HepG2 (cell line): ENCODE data around the gene CDRT15. TPM values are rescaled to one million over a fixed set of nuclear protein-coding genes. Genes with fewer than 3 reads are reported as not detected.
"Not testable (repeated sequence)": the region's sequence is repeated elsewhere in the genome, so short reads cannot be mapped to it uniquely, and the experiment has no call there.

Experiments
- ATAC-seq: fragments of 200-7000 bp; cut with Tn5 transposase; 3 replicates; pipeline ENCODE4 v1.9.1; 2020; ENCODE audit warnings: mild to moderate bottlenecking, moderate library complexity
- BruUV-seq: library from RNA; stranded (reverse); fragments of 400-500 nt; replicated peaks from 2 replicates; lab custom pipeline; 2021; lab: Mats Ljungman, UMichigan
- CTCF ChIA-PET: fragments of 300-600 bp; formaldehyde crosslinking; extraction: SDS; loops from one replicate; lab custom pipeline; 2021; ENCODE audit warnings: low total read pairs, inconsistent platforms, low intra/inter-chr PET ratio; lab: Yijun Ruan, JAX
- POLR2A ChIA-PET: fragments of 350-600 bp; sonication (Branson Sonifier 250); formaldehyde crosslinking; loops from one replicate; lab custom pipeline; 2020; ENCODE audit warnings: antibody characterized with exemption, inconsistent platforms; lab: Yijun Ruan, JAX
- DNase-seq: peaks from one replicate; pipeline ENCODE4 v3.0.0-alpha.2; 2015; ENCODE audit warnings: low spot score
- FAIRE-seq: peaks from 3 replicates; lab custom pipeline; 2011; peaks lifted over from hg19 to GRCh38; lab: Jason Lieb, UNC
- H2AFZ ChIP-seq: one replicate; pipeline ENCODE4 v1.6.1; 2011; ENCODE audit warnings: low read length, inconsistent platforms
- H3K27ac ChIP-seq: fragments of 300-600 bp; 3 replicates; pipeline ENCODE4 v1.8.0; 2011; ENCODE audit warnings: mixed run types, mild to moderate bottlenecking, mixed read lengths, low read length, inconsistent platforms; ENCODE audit not compliant: insufficient read depth; ENCODE audit errors: extremely low read length
- H3K27me3 ChIP-seq, 2 experiments: fragments of 200-600 bp in 1 of 2; 2 replicates in 1 of 2; 3 replicates in 1 of 2; pipeline versions ENCODE4 v1.6.0 to v1.8.0; 2011; ENCODE audit warnings: low read length in 2 of 2, mild to moderate bottlenecking in 2 of 2, moderate library complexity in 2 of 2, inconsistent platforms in 1 of 2; ENCODE audit not compliant: insufficient read depth in 2 of 2, control insufficient read depth in 1 of 2
- H3K36me3 ChIP-seq, 2 experiments: fragments of 200-600 bp in 1 of 2; replicated peaks in 1 of 2; 2 replicates in 1 of 2; 3 replicates in 1 of 2; pipeline versions ENCODE4 v1.5.1 to v1.8.0; 2011; ENCODE audit warnings: low read length in 2 of 2, inconsistent platforms in 1 of 2; ENCODE audit not compliant: insufficient read depth in 2 of 2, control insufficient read depth in 1 of 2
- H3K4me1 ChIP-seq: 2 replicates; pipeline ENCODE4 v1.5.1; 2012; ENCODE audit warnings: low read length, inconsistent platforms; ENCODE audit not compliant: insufficient read depth
- H3K4me2 ChIP-seq: 2 replicates; pipeline ENCODE4 v1.6.0; 2011; ENCODE audit warnings: low read depth, low read length, inconsistent platforms
- H3K4me3 ChIP-seq, 3 experiments: fragments of 200-600 bp in 1 of 3; sonication (generic), shearing (Covaris generic) in 1 of 3; replicated peaks in 1 of 3; 2 replicates each; pipeline ENCODE4 v1.5.1; 2011 to 2016; ENCODE audit warnings: low read length in 3 of 3, inconsistent platforms in 2 of 3, low read depth in 2 of 3, mild to moderate bottlenecking in 2 of 3, control low read depth in 1 of 3, mixed read lengths in 1 of 3; ENCODE audit not compliant: insufficient read depth in 1 of 3
- H3K79me2 ChIP-seq: one replicate; pipeline ENCODE4 v1.6.1; 2011; ENCODE audit warnings: low read length, inconsistent platforms; ENCODE audit not compliant: insufficient read depth
- H3K9ac ChIP-seq: 2 replicates; pipeline ENCODE4 v1.6.0; 2011; ENCODE audit warnings: mild to moderate bottlenecking, low read depth, low read length, inconsistent platforms; ENCODE audit not compliant: insufficient read depth
- H3K9me3 ChIP-seq: 2 replicates; pipeline ENCODE4 v1.5.1; 2012; ENCODE audit warnings: mild to moderate bottlenecking, low read length
- H4K20me1 ChIP-seq: 2 replicates; pipeline ENCODE4 v1.6.0; 2011; ENCODE audit warnings: inconsistent platforms, mild to moderate bottlenecking, low read length, moderate library complexity; ENCODE audit not compliant: insufficient read depth
- ATF4 ChIP-seq, 2 experiments: fragments of 450-650 bp in 1 of 2; sonication (generic) in 1 of 2; formaldehyde crosslinking; IDR thresholded peaks; 2 replicates each; pipeline versions ENCODE4 v1.5.0 to v1.8.0; 2020 to 2022; ENCODE audit warnings: mild to moderate bottlenecking in 1 of 2, missing genetic modification reagents in 1 of 2
- WGBS: methylation state at CpG from one replicate; pipeline ENCODE4 v1.1.6; 2017; ENCODE audit warnings: low lambda C conversion rate; 5-methylcytosine and 5-hydroxymethylcytosine counted together
- in situ Hi-C: cut with HindIII; loops from 2 replicates; pipeline ENCODE4 v1.10.0; 2017; ENCODE audit warnings: low pct_unique_long_range_greater_than_20kb; ENCODE audit not compliant: extremely low pct_ligation_motif_present
- intact Hi-C: fragments of 100-400 bp; cut with micrococcal nuclease; formaldehyde crosslinking; loops from one replicate; pipeline ENCODE4 v1.10.0; 2022; ENCODE audit not compliant: unreplicated experiment
- polyA plus RNA-seq, 8 experiments: library from polyadenylated mRNA; depleted of rRNA in 3 of 8; stranded (reverse) in 7 of 8; unstranded in 1 of 8; fragments of >200 nt; fragmentation: Illumina TruSeq in 4 of 8; extraction: Trizol in 4 of 8; gene quantifications; 2 replicates each; pipeline versions ENCODE4 v1.2.1 to v1.2.3, GENCODE V29; 2011 to 2016; ENCODE audit warnings: low read depth in 4 of 8, missing spikeins in 1 of 8, mixed read lengths in 1 of 8; ENCODE audit not compliant: insufficient read depth in 1 of 8
- total RNA-seq, 5 experiments: library from RNA; depleted of rRNA; stranded (reverse); fragments of >200 nt; fragmentation: Illumina TruSeq; extraction: Trizol; gene quantifications; 2 replicates each; pipeline ENCODE4 v1.2.3, GENCODE V29; 2016; ENCODE audit warnings: low read depth in 1 of 5

The CDRT15 gene
- total and polyA plus RNA-seq, 2 of the 13 experiments (the other 11 are each of a cell fraction or from before 2014, with no cell fraction given) = not detected

GRCh38 chr17:14235047-14235446 lies 1.6 kb downstream of the CDRT15 start:
- CTCF ChIA-PET, POLR2A ChIA-PET, H3K27ac ChIP-seq, H2AFZ ChIP-seq, H3K4me1 ChIP-seq, H3K4me2 ChIP-seq, H3K27me3 ChIP-seq, H3K36me3 ChIP-seq, H4K20me1 ChIP-seq, in situ Hi-C loops, H3K4me3 ChIP-seq, BruUV-seq, intact Hi-C loops, H3K9ac ChIP-seq, DNase-seq, FAIRE-seq, ATAC-seq, H3K79me2 ChIP-seq, H3K9me3 ChIP-seq: not testable (repeated sequence)
- 64% methylated on average over 2 of the region's 2 CpGs for WGBS

- ATAC-seq, in situ Hi-C loops, BruUV-seq, CTCF ChIA-PET, intact Hi-C loops, H3K27me3 ChIP-seq, H3K4me2 ChIP-seq, H3K36me3 ChIP-seq, H3K27ac ChIP-seq, H2AFZ ChIP-seq, POLR2A ChIA-PET, H3K4me1 ChIP-seq, DNase-seq, H4K20me1 ChIP-seq, H3K9ac ChIP-seq, H3K9me3 ChIP-seq, H3K79me2 ChIP-seq, H3K4me3 ChIP-seq: not testable (repeated sequence)
- TF ChIP-seq ATF4 (CRISPR knock-in tag; IDR thresholded peaks at IDR 0.05) = peak in 1 of 2 experiments; percentile 59; a peak in 1 of 4 replicates
- WGBS = 86% methylated on average over 4 of the region's 6 CpGs
- FAIRE-seq = peak; percentile 75
Observed at GRCh38 chr17:14231187-14231586, 5.5 kb downstream of the CDRT15 start.
